Activated naive CD4-positive, alpha-beta T cell treated with anti-CD3 and anti-CD28 coated beads, Interleukin-2, amount 10 ng/mL, durations not matched to agents 7 days and 5 days (primary cell): ENCODE results near the gene TSPAN17.

ENCODE experiments used
- CTCF ChIA-PET: fragments of 350-600 bp; sonication (Branson Sonifier 250); formaldehyde crosslinking; loops from one replicate; lab custom pipeline; 2021; ENCODE audit warnings: antibody characterized with exemption; lab: Charles Lee
- DNase-seq: peaks from one replicate; pipeline ENCODE4 v3.0.0-alpha.2; 2020
- H3K27ac Mint-ChIP-seq: one replicate; pipeline ENCODE4 v1.8.0; 2021; ENCODE audit warnings: mild to moderate bottlenecking, moderate library complexity, mixed read lengths
- H3K27me3 Mint-ChIP-seq: one replicate; pipeline ENCODE4 v1.8.0; 2021; ENCODE audit warnings: mild to moderate bottlenecking, mixed read lengths
- H3K36me3 Mint-ChIP-seq: one replicate; pipeline ENCODE4 v1.8.0; 2021; ENCODE audit warnings: mixed read lengths
- H3K4me1 Mint-ChIP-seq: one replicate; pipeline ENCODE4 v1.8.0; 2021; ENCODE audit warnings: mixed read lengths
- H3K4me3 Mint-ChIP-seq: one replicate; pipeline ENCODE4 v1.8.0; 2021; ENCODE audit warnings: mild to moderate bottlenecking, moderate library complexity, mixed read lengths
- H3K9me3 Mint-ChIP-seq: one replicate; pipeline ENCODE4 v1.8.0; 2021; ENCODE audit warnings: mixed read lengths

The TSPAN17 gene

GRCh38 chr5:176642675-176643490 is 4.4 kb upstream of the TSPAN17 start:
- CTCF ChIA-PET, result no interaction called here
- no peak for DNase-seq
- no peaks in the 10 kb centered on the region for H3K9me3 Mint-ChIP-seq
- no peaks in the 10 kb centered on the region for H3K36me3 Mint-ChIP-seq
- H3K4me1 Mint-ChIP-seq, result peaks cover 18% of the 10 kb centered on the region
- peaks cover 19% of the 10 kb centered on the region for H3K27me3 Mint-ChIP-seq
- H3K27ac Mint-ChIP-seq, result no peak overlapping the region
- H3K4me3 Mint-ChIP-seq, result no peak overlapping the region

GRCh38 chr5:176643491-176644219 is 3.6 kb upstream of the TSPAN17 start:
- CTCF ChIA-PET, result no interaction called here
- Mint-ChIP-seq H3K27ac (no peak overlapping the region), H3K4me1 (peaks cover 24% of the 10 kb centered on the region), H3K27me3 (peaks cover 18% of the 10 kb centered on the region), H3K36me3 (peaks cover under 1% of the 10 kb centered on the region), H3K9me3 (no peaks in the 10 kb centered on the region), H3K4me3 (no peak overlapping the region)
- no peak for DNase-seq

- Mint-ChIP-seq H3K36me3 (peaks cover 6% of the 10 kb centered on the region), H3K4me3 (no peak overlapping the region), H3K4me1 (peaks cover 30% of the 10 kb centered on the region), H3K27ac (no peak overlapping the region), H3K27me3 (peaks cover 18% of the 10 kb centered on the region), H3K9me3 (no peaks in the 10 kb centered on the region)
- DNase-seq, result no peak
- CTCF ChIA-PET, result no interaction called here
Measured at GRCh38 chr5:176644294-176644693, 3.0 kb upstream of the TSPAN17 start.

GRCh38 chr5:176644878-176645670 is 2.2 kb upstream of the TSPAN17 start:
- CTCF ChIA-PET, result no interaction called here
- peaks cover 11% of the 10 kb centered on the region for H3K27me3 Mint-ChIP-seq
- no peak for DNase-seq
- no peak overlapping the region for H3K4me3 Mint-ChIP-seq
- no peaks in the 10 kb centered on the region for H3K9me3 Mint-ChIP-seq
- peaks cover 37% of the 10 kb centered on the region for H3K4me1 Mint-ChIP-seq
- peaks cover 6% of the 10 kb centered on the region for H3K36me3 Mint-ChIP-seq
- H3K27ac Mint-ChIP-seq, result no peak overlapping the region

GRCh38 chr5:176646049-176646706 is 1.1 kb upstream of the TSPAN17 start:
- H3K4me3 Mint-ChIP-seq, result peak overlapping the region; percentile 88
- no peaks in the 10 kb centered on the region for H3K9me3 Mint-ChIP-seq
- DNase-seq, result no peak
- H3K27me3 Mint-ChIP-seq, result peaks cover 10% of the 10 kb centered on the region
- peaks cover 12% of the 10 kb centered on the region for H3K36me3 Mint-ChIP-seq
- peak overlapping the region; percentile 81 for H3K27ac Mint-ChIP-seq
- peaks cover 48% of the 10 kb centered on the region for H3K4me1 Mint-ChIP-seq
- CTCF ChIA-PET, result interaction anchor here (0.9 to 3.5 kb wide), 4 partner anchors 11 to 76 kb away, joined by 4 to 22 read pairs (median 12); no protein-coding TSS in a partner anchor

GRCh38 chr5:176646707-176647029 is 616 bp upstream of the TSPAN17 start:
- peaks cover 10% of the 10 kb centered on the region for H3K27me3 Mint-ChIP-seq
- H3K36me3 Mint-ChIP-seq, result peaks cover 12% of the 10 kb centered on the region
- DNase-seq, result no peak
- H3K27ac Mint-ChIP-seq, result peak overlapping the region; percentile 84
- no peaks in the 10 kb centered on the region for H3K9me3 Mint-ChIP-seq
- H3K4me1 Mint-ChIP-seq, result peaks cover 52% of the 10 kb centered on the region
- CTCF ChIA-PET, result interaction anchor here (0.6 to 3.5 kb wide), 6 partner anchors 11 to 144 kb away, joined by 4 to 22 read pairs (median 5); partner anchors contain the start of genes EIF4E1B and SNCB
- peak overlapping the region; percentile 88 for H3K4me3 Mint-ChIP-seq

GRCh38 chr5:176647843-176648473 is 674 bp downstream of the TSPAN17 start:
- H3K27me3 Mint-ChIP-seq, result peaks cover 8% of the 10 kb centered on the region
- peak overlapping the region; percentile 90 for H3K27ac Mint-ChIP-seq
- CTCF ChIA-PET, result interaction anchor here (3.1 to 3.5 kb wide), 2 partner anchors 10 to 13 kb away, joined by 20 to 22 read pairs; no protein-coding TSS in a partner anchor
- H3K9me3 Mint-ChIP-seq, result no peaks in the 10 kb centered on the region
- DNase-seq, result no peak
- H3K4me3 Mint-ChIP-seq, result peak overlapping the region; percentile 88
- peaks cover 16% of the 10 kb centered on the region for H3K36me3 Mint-ChIP-seq
- peaks cover 54% of the 10 kb centered on the region for H3K4me1 Mint-ChIP-seq

GRCh38 chr5:176648474-176649194 is 1.4 kb downstream of the TSPAN17 start:
- Mint-ChIP-seq H3K27me3 (peaks cover 4% of the 10 kb centered on the region), H3K4me1 (peaks cover 60% of the 10 kb centered on the region), H3K4me3 (peak overlapping the region; percentile 88), H3K36me3 (peaks cover 21% of the 10 kb centered on the region), H3K9me3 (no peaks in the 10 kb centered on the region), H3K27ac (peak overlapping the region; percentile 90)
- peak; percentile 46 for DNase-seq
- CTCF ChIA-PET, result interaction anchor here (3.1 to 3.5 kb wide), 2 partner anchors 9 to 12 kb away, joined by 20 to 22 read pairs; no protein-coding TSS in a partner anchor

GRCh38 chr5:176650354-176650884 is 3.1 kb downstream of the TSPAN17 start:
- Mint-ChIP-seq H3K27me3 (no peaks in the 10 kb centered on the region), H3K9me3 (no peaks in the 10 kb centered on the region), H3K4me1 (peaks cover 59% of the 10 kb centered on the region), H3K27ac (no peak overlapping the region), H3K4me3 (no peak overlapping the region), H3K36me3 (peaks cover 27% of the 10 kb centered on the region)
- no peak for DNase-seq
- CTCF ChIA-PET, result interaction anchor here (1.8 to 2.8 kb wide), 2 partner anchors 8 to 10 kb away, joined by 9 to 15 read pairs; no protein-coding TSS in a partner anchor

GRCh38 chr5:176651472-176651980 is 4.2 kb downstream of the TSPAN17 start:
- peaks cover 27% of the 10 kb centered on the region for H3K36me3 Mint-ChIP-seq
- H3K4me3 Mint-ChIP-seq, result no peak overlapping the region
- H3K27me3 Mint-ChIP-seq, result no peaks in the 10 kb centered on the region
- H3K4me1 Mint-ChIP-seq, result peaks cover 50% of the 10 kb centered on the region
- H3K27ac Mint-ChIP-seq, result no peak overlapping the region
- DNase-seq, result no peak
- CTCF ChIA-PET, result interaction anchor here (1.6 to 2.8 kb wide), 3 partner anchors 7 to 235 kb away, joined by 4 to 15 read pairs (median 9); partner anchors contain the start of gene CLTB
- no peaks in the 10 kb centered on the region for H3K9me3 Mint-ChIP-seq

- CTCF ChIA-PET, result interaction anchor here (1.6 to 2.8 kb wide), 2 partner anchors 8 to 235 kb away, joined by 4 to 15 read pairs; partner anchors contain the start of gene CLTB
- Mint-ChIP-seq H3K9me3 (no peaks in the 10 kb centered on the region), H3K27me3 (no peaks in the 10 kb centered on the region), H3K4me1 (peaks cover 44% of the 10 kb centered on the region), H3K4me3 (no peak overlapping the region), H3K36me3 (peaks cover 27% of the 10 kb centered on the region), H3K27ac (no peak overlapping the region)
- DNase-seq, result no peak
Measured at GRCh38 chr5:176652136-176652535, 4.9 kb downstream of the TSPAN17 start.
